AG09319 (cell line): ENCODE measurements around the gene OBP2A.
"Not testable (repeated sequence)": the region's sequence is repeated elsewhere in the genome, so short reads cannot be mapped to it uniquely, and the experiment has no call there.

Experiments
- DNase-seq: peaks from one replicate; pipeline ENCODE4 v3.0.0-alpha.2; 2010; ENCODE audit warnings: low read depth; ENCODE audit errors: extremely low read depth
- CTCF ChIP-seq: IDR thresholded peaks from 2 replicates; pipeline ENCODE4 v1.5.1; 2011; ENCODE audit warnings: low read depth, mild to moderate bottlenecking, inconsistent platforms, low read length, moderate library complexity

The OBP2A gene

GRCh38 chr9:135507104-135508035 lies 38.6 kb upstream of the OBP2A start:
- DNase-seq: no peak
- TF ChIP-seq CTCF: no peak

GRCh38 chr9:135508211-135508820 lies 37.6 kb upstream of the OBP2A start:
- DNase-seq: no peak
- no peak for TF ChIP-seq CTCF

- no peak for DNase-seq
- TF ChIP-seq CTCF: no peak
These were observed 36.5 kb upstream of the OBP2A start for GRCh38 chr9:135509458-135509857.

GRCh38 chr9:135512241-135512603 lies 33.7 kb upstream of the OBP2A start:
- no peak for DNase-seq
- no peak for TF ChIP-seq CTCF

- TF ChIP-seq CTCF: no peak
- no peak for DNase-seq
These were observed 33.0 kb upstream of the OBP2A start for GRCh38 chr9:135512904-135513303.

GRCh38 chr9:135513351-135513846 lies 32.5 kb upstream of the OBP2A start:
- no peak for TF ChIP-seq CTCF
- no peak for DNase-seq

- DNase-seq: not testable (repeated sequence)
These were observed 32.0 kb upstream of the OBP2A start for GRCh38 chr9:135513906-135514305.
